HG03196 (cell line): ENCODE data around the gene ST6GAL1.

Experiments used
- ATAC-seq: cut with Tn5 transposase; IDR thresholded peaks from one replicate; pipeline ENCODE4 v1.9.1; 2021; ENCODE audit not compliant: unreplicated experiment

Gene ST6GAL1

DNA sequence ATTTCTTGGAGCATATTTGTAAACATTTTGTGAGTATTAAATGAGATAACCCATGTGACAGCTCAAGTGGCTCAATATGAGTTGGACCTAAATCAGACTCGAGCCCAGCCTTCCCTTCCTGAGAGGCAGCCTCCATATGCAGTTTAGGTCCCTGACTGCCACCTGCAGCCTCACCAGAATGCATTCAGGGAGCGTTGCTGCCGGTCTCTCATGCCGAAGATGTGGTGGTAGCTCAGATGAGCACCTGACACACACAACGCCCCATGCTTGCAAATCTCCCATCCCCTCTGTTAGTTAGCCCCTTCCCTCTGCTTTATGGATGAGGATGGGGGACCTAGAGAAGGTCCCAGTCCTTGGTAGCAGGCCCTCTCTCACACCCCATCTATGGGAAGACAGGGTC lies 9.2 kb downstream of the ST6GAL1 start:
- no peak for ATAC-seq

GRCh38 chr3:186940967-186941366 lies 10.6 kb downstream of the ST6GAL1 start:
- ATAC-seq = no peak

DNA sequence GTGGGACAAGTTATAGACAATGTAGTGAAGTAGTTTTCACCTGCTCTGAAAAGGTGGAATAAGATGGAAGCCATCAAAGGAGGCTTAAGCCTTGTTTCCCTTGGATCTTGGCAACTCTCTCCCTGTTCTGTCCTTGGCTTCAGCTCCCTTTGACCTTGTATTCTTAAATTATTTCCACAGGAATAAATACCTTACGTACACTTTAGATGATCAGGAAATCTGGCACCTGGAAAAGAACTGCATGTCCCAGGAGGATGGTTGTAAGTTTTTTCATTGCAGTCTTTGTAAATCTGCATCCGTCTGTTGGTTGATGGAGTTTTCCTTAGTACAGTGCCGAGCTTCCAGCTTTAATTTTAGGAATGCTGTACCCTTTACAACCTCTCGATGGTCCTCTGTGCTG lies 11.8 kb downstream of the ST6GAL1 start:
- no peak for ATAC-seq

DNA sequence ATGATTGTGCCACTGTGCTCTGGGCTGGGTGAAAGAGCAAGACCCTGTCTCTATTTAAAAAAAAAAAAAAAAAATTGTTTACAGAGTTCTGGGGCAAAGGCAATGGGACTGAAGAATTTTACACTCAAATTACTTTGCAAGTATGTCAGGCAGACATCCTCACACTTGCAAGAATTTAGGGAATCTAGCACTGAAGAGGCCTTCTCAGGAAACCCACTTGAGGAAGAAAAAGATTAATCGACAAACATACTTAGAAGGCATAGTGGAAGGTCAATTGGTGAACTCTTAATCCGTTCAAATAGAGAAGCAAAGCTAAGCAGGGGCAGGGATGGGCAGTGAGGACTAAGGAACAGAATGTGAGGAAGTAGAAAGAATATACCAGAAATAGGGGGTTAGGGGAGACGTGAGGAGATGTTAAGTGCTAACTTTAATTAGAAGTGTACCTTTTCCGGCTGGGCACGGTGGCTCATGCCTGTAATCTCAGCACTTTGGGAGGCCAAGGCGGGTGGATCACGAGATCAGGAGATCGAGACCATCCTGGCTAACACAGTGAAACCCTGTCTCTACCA lies 15.0 kb downstream of the ST6GAL1 start:
- ATAC-seq = no peak

DNA sequence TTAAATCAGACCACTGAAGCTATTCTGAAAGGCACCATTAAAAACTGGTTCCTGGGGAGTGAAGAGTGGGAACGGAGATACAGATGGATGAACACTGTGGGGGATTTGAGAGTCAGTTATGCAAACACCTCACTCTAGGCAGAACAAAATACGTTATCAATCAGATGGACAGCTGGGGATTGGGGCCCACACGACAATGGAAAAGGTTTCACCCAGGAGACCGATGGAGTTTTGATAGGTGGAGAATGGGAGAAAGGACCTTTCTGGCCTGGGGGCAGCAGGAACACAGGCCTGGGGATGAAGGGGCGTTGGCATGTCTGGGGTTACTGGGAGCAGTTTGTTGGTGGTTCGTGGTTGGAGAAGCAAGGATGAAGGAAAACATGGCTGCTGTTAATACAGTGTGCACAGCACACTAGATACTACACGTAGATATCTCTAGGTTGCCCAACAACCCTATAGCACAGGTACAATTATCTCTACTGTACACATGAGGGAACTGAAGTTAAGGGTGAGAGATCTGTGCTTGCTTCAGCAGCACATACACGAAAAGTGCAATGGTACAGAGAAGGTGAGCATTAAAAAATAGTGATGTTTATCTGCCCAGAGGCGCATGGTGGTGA lies 16.5 kb downstream of the ST6GAL1 start:
- peak; percentile 64 for ATAC-seq

GRCh38 chr3:186949281-186949982 lies 19.1 kb downstream of the ST6GAL1 start:
- ATAC-seq = no peak

DNA sequence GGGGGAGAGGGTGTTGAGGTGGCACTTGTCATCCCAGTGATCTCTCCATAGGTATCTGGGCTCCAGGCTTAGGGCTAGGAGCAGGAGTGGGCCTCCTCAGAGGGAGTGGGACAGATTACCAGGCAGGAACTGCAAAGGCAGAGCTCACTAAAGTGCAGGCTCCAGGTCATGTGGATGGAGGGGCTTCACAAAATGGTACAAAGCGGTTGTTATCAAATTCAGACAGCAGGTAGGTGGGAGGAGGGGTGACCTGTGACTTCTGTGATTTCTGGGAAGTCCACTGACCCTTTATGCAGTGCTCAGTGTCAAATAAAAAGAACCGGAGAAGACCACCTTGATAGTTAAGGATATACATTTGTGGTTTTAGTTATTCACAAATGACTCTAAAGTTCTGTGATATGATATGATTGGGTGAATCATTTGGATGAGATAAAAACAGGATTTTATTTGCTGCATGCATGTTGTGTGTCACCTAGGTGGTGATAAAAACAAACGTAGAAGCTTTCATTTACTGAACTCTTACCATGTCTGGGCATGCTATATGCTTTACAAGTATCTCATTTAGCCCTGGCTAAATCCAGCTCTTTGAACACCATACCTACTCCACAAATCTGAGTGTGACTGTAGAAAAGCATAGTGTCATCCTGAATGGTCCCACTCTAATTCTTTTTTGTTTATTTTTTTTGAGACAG lies 20.2 kb downstream of the ST6GAL1 start:
- no peak for ATAC-seq

- no peak for ATAC-seq
Observed at GRCh38 chr3:186951640-186952552, 21.6 kb downstream of the ST6GAL1 start.

GRCh38 chr3:186953011-186953487 lies 22.7 kb downstream of the ST6GAL1 start:
- ATAC-seq = no peak

- ATAC-seq = peak; percentile 48
Observed at GRCh38 chr3:186953992-186954699, 23.8 kb downstream of the ST6GAL1 start.

- no peak for ATAC-seq
Observed at GRCh38 chr3:186955898-186956696, 25.8 kb downstream of the ST6GAL1 start.

DNA sequence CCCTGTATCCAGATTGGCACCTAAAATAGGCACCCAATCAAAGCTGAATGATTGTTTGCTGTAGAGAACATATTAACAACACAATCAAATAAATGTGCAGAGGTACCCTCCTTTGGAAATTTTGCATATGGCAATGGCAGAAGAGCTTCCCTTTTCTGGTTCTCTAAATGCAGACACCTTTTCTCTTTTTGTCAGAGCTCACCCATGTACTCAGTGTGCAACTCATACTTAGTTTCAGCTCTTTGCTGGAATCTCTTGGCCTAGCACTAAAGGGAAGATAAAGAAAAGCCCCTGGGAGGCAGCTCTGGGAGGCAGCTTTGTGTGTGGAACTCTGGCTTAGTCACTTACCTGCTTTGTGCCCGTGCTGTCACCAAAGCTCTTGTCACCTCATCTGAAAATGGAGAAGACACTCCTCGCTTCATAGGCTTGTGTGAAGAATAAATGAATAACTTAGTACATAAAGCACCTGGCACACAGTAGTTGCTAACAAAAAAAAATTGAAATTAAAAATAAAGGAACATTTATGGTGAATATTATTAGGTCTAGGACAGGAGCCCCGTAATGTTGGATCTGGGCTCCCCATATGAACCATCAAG lies 28.8 kb downstream of the ST6GAL1 start:
- ATAC-seq = no peak

- ATAC-seq = no peak
Observed at GRCh38 chr3:186960347-186960746, 30.0 kb downstream of the ST6GAL1 start.

- ATAC-seq = no peak
Observed at GRCh38 chr3:186962445-186962844, 32.1 kb downstream of the ST6GAL1 start.

DNA sequence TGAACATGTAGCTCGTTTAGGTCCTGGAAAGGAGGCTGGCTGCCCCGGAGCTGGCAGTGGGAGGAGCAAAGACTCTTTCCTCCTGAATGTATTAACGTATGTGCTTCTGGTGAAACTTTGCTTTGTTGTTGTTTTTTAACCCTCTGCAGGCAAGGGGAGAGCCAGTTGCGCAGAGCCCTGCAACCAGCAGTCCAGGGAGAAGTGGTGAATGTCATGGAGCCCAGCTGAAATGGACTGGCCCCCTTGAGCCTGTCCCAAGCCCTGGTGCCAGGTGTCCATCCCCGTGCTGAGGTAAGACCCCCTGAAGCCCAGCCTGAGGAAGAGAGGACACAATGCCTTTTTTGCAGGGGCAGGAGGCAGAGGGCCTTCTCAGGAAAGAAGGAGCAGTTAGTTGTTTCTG lies 33.3 kb downstream of the ST6GAL1 start:
- no peak for ATAC-seq

GRCh38 chr3:186964071-186964470 lies 33.7 kb downstream of the ST6GAL1 start:
- ATAC-seq = no peak

GRCh38 chr3:186964616-186965015 lies 34.3 kb downstream of the ST6GAL1 start:
- no peak for ATAC-seq

GRCh38 chr3:186965141-186965879 lies 35.0 kb downstream of the ST6GAL1 start:
- ATAC-seq = no peak
